Ovary (tissue), 9 donors: ENCODE measurements around the gene GRID2IP. TPM values are rescaled to one million over a fixed set of nuclear protein-coding genes. Genes with fewer than 3 reads are reported as not detected.

Experiments used
- DNase-seq, 5 donors: peaks; one replicate each; pipeline ENCODE4 v3.0.0-alpha.2; 2019 to 2020
- H3K27ac ChIP-seq, 2 donors: fragments of 200-600 bp; one replicate each; pipeline versions ENCODE4 v1.5.1 to v1.8.0; 2019 to 2022
- H3K27me3 ChIP-seq: fragments of 200-600 bp; one replicate; pipeline ENCODE4 v1.8.0; 2022
- H3K36me3 ChIP-seq: fragments of 200-600 bp; sonication (generic); one replicate; pipeline ENCODE4 v1.5.1; 2019
- H3K4me1 ChIP-seq: one replicate; pipeline ENCODE4 v1.8.1; 2013; ENCODE audit warnings: mild to moderate bottlenecking, moderate library complexity; ENCODE audit not compliant: insufficient read depth
- H3K4me3 ChIP-seq: fragments of 200-600 bp; sonication (generic); one replicate; pipeline ENCODE4 v1.5.1; 2017
- H3K9me3 ChIP-seq, 2 donors: fragments of 200-600 bp in 1 of 2; sonication (generic) in 1 of 2; one replicate each; pipeline versions ENCODE4 v1.5.1 to v1.8.1; 2013 to 2019; ENCODE audit warnings: mild to moderate bottlenecking in 1 of 2, moderate library complexity in 1 of 2
- EP300 ChIP-seq: sonication (generic); formaldehyde crosslinking; IDR thresholded peaks from one replicate; pipeline ENCODE4 v1.6.1; 2017; ENCODE audit warnings: antibody characterized with exemption
- POLR2A ChIP-seq: fragments of 450-650 bp; IDR thresholded peaks from one replicate; pipeline ENCODE4 v1.6.1; 2017; ENCODE audit warnings: antibody characterized with exemption, mild to moderate bottlenecking, moderate library complexity
- WGBS, 3 donors: extraction: QIAGEN DNeasy Blood & Tissue Kit in 1 of 3; methylation state at CpG; one replicate each; pipeline versions ENCODE4 v1.1.5 to v1.1.7; 2013 to 2017; 5-methylcytosine and 5-hydroxymethylcytosine counted together
- intact Hi-C, 4 donors: fragments of 100-400 bp; cut with DNase I; formaldehyde crosslinking; loops; one replicate each; pipeline versions ENCODE4 v1.11.0 to v1.15.1; 2022 to 2023
- polyA plus RNA-seq, 2 donors: library from polyadenylated mRNA; stranded (reverse); fragments of 200-250 nt in 1 of 2; fragments of 350-450 nt in 1 of 2; fragmentation: Illumina TruSeq in 1 of 2; extraction: RNeasy Lipid Tissue Mini Kit (QIAGEN cat#74804) in 1 of 2; gene quantifications; one replicate each; pipeline ENCODE4 v1.2.3, GENCODE V29; 2013 to 2014
- total RNA-seq, 7 donors: library from RNA; depleted of rRNA in 2 of 7; stranded (reverse); fragments of >200 nt in 2 of 7; fragmentation: NEBNext Ultra II Directional in 3 of 7; extraction: Animal tissue kit (Norgen Biotek cat#: 25700) in 3 of 7; gene quantifications; one replicate each; pipeline versions ENCODE4 v1.1.0 to v1.2.4, GENCODE V29; 2016 to 2023
- TF ChIP-seq, protein P1 (sequence below), 3 donors: fragments of 450-650 bp in 2 of 3; fragments of 200-600 bp in 1 of 3; IDR thresholded peaks; one replicate each; pipeline versions ENCODE4 v1.5.1 to v1.8.0; 2016 to 2022; ENCODE audit warnings: antibody characterized with exemption in 3 of 3, mild to moderate bottlenecking in 1 of 3
- donor health status: DM: no; HTN: no; CAD: no; lungs with moderate emphysema.
- donor health status: DM: no; HTN: no; CAD: no.
- donor health status: Bipolar disorder and iron deficiency.
- donor health status: DM: yes; HTN: yes; CAD: no.
- donor health status: DM: no; HTN: no; CAD: no.
- donor health status: DM: yes; HTN: yes; CAD: no.

The GRID2IP gene
- total and polyA plus RNA-seq, 9 donors: 0.07 to 0.51 (median 0.39) TPM; not detected in 1

DNA sequence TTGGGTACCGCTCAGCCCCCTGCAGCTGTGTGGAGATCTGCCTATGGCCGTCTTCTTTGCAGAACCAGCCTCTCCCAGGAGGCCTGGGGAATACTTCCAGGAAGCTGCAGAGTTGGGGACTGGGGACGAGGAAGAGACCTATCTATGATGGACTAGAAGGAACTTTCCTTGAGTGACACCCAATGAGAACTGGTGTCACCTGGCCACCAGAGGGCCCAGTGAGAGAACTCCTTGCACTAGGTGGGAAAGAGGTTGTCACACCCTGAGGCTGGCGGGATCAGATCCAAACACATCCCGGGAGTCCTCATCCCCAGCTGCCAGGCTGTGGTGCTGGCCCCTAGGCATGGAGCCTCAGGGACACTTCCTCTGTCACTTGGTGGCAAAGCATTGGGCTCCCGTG lies 4.9 kb upstream of the GRID2IP start:
- 72 to 75% (median 74%) methylated on average over 5 to 6 of the region's 6 CpGs for WGBS, 3 donors
- intact Hi-C loops: no loop called here

DNA sequence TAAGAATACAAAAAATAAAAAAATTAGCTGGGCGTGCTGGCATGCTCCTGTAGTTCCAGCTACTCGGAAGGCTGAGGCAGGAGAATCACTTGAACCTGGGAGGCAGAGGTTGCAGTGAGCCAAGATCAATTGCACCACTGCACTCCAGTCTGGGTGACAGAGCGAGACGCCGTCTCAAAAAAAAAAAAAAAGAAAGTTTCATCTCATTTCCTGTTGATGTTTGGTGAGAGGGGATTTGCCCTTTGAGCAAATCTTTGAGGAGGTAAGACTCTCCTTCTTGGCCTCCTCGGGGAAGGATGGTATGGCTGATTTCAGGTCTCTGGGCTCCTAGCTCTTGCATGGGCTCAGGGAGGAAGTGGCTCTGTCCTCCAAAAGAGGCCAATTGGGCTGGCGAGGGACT lies 3.6 kb upstream of the GRID2IP start:
- intact Hi-C loops: no loop called here
- Histone ChIP-seq H3K4me1 (no peaks in the 10 kb centered on the region), H3K9me3 (no peaks in the 10 kb centered on the region), H3K4me3 (no peak overlapping the region), H3K27me3 (no peaks in the 10 kb centered on the region), H3K36me3 (no peaks in the 10 kb centered on the region), H3K27ac (no peak overlapping the region)
- TF ChIP-seq EP300 (no peak), POLR2A (no peak)
- TF ChIP-seq, protein P1, sequence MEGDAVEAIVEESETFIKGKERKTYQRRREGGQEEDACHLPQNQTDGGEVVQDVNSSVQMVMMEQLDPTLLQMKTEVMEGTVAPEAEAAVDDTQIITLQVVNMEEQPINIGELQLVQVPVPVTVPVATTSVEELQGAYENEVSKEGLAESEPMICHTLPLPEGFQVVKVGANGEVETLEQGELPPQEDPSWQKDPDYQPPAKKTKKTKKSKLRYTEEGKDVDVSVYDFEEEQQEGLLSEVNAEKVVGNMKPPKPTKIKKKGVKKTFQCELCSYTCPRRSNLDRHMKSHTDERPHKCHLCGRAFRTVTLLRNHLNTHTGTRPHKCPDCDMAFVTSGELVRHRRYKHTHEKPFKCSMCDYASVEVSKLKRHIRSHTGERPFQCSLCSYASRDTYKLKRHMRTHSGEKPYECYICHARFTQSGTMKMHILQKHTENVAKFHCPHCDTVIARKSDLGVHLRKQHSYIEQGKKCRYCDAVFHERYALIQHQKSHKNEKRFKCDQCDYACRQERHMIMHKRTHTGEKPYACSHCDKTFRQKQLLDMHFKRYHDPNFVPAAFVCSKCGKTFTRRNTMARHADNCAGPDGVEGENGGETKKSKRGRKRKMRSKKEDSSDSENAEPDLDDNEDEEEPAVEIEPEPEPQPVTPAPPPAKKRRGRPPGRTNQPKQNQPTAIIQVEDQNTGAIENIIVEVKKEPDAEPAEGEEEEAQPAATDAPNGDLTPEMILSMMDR (IDR thresholded peaks at IDR 0.05): no peak
- no peak for DNase-seq
- 72 to 85% (median 84%) methylated on average over 7 of the region's 7 CpGs for WGBS, 3 donors

More for the DNA sequence above, 4.9 kb upstream of the GRID2IP start:
- Histone ChIP-seq H3K4me1 (no peaks in the 10 kb centered on the region), H3K27ac (no peak overlapping the region), H3K36me3 (no peaks in the 10 kb centered on the region), H3K9me3 (no peaks in the 10 kb centered on the region), H3K4me3 (no peak overlapping the region), H3K27me3 (no peaks in the 10 kb centered on the region)
- no peak for TF ChIP-seq POLR2A
- TF ChIP-seq, protein P1 (IDR thresholded peaks at IDR 0.05): no peak
- no peak for TF ChIP-seq EP300
- DNase-seq: no peak

- WGBS, 3 donors: 62 to 69% (median 63%) methylated on average over 7 of the region's 7 CpGs
- DNase-seq: no peak
- Histone ChIP-seq H3K9me3 (no peaks in the 10 kb centered on the region), H3K27me3 (no peaks in the 10 kb centered on the region), H3K4me3 (no peak overlapping the region), H3K27ac (no peak overlapping the region), H3K4me1 (no peaks in the 10 kb centered on the region), H3K36me3 (no peaks in the 10 kb centered on the region)
- intact Hi-C loops: no loop called here
- no peak for TF ChIP-seq POLR2A
- TF ChIP-seq EP300: no peak
- TF ChIP-seq, protein P1 (IDR thresholded peaks at IDR 0.05): no peak
Measured at GRCh38 chr7:6553448-6554044, 2.3 kb upstream of the GRID2IP start.

DNA sequence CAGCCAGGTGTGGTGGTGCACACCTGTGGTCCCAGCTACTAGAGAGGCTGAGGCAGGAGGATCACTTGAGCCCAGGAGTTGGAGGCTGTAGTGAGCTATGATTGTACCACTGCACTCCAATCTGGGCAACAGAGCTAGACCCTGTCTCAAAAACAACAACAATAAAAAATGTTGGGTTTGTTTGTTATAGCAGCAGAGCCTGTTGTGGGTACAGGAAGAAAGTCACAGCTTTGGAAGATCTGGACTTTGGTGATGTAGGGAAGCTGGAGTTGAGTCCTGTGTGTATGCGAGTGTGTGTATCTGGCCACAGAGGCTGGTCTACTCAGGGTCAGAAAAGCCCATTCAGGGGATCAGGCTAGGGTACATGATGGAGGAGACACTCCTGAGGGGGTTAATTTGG lies 3.9 kb downstream of the GRID2IP start:
- TF ChIP-seq, protein P1 (IDR thresholded peaks at IDR 0.05): no peak
- TF ChIP-seq POLR2A (no peak), EP300 (no peak)
- no peaks in the 10 kb centered on the region for H3K4me1 ChIP-seq
- no peaks in the 10 kb centered on the region for H3K27me3 ChIP-seq
- no peak overlapping the region for H3K4me3 ChIP-seq
- H3K27ac ChIP-seq: no peak overlapping the region
- H3K36me3 ChIP-seq: no peaks in the 10 kb centered on the region
- no peaks in the 10 kb centered on the region for H3K9me3 ChIP-seq
- 88 to 98% (median 93%) methylated on average over 1 of the region's 1 CpG for WGBS, 3 donors
- intact Hi-C loops: no loop called here
- no peak for DNase-seq
